Liver (tissue), 9 donors: ENCODE results near the gene SRXN1. TPM values are rescaled to one million over a fixed set of nuclear protein-coding genes. Genes with fewer than 3 reads are reported as not detected.

Experiments
- DNase-seq: peaks from one replicate; pipeline ENCODE4 v3.0.0-alpha.2; 2017; ENCODE audit warnings: low spot score
- H3K27ac ChIP-seq, 2 donors: one replicate each; pipeline ENCODE4 v1.7.0; 2013; ENCODE audit warnings: inconsistent platforms in 2 of 2, low read length in 2 of 2, control low read depth in 1 of 2, low read depth in 1 of 2, mild to moderate bottlenecking in 1 of 2
- H3K27me3 ChIP-seq, 4 donors: one replicate each; pipeline versions ENCODE4 v1.6.1 to v1.7.0; 2013; ENCODE audit warnings: low read length in 3 of 4, inconsistent platforms in 1 of 4, mild to moderate bottlenecking in 1 of 4, moderate library complexity in 1 of 4; ENCODE audit not compliant: control insufficient read depth in 4 of 4, insufficient read depth in 4 of 4
- H3K36me3 ChIP-seq, 4 donors: one replicate each; pipeline versions ENCODE4 v1.6.1 to v1.7.0; 2013; ENCODE audit warnings: low read length in 3 of 4, mild to moderate bottlenecking in 3 of 4, low read depth in 1 of 4, moderate library complexity in 1 of 4; ENCODE audit not compliant: control insufficient read depth in 4 of 4, insufficient read depth in 3 of 4
- H3K4me1 ChIP-seq, 4 donors: one replicate each; pipeline versions ENCODE4 v1.6.1 to v1.7.0; 2013; ENCODE audit warnings: low read length in 3 of 4, mild to moderate bottlenecking in 3 of 4, moderate library complexity in 1 of 4; ENCODE audit not compliant: control insufficient read depth in 4 of 4, insufficient read depth in 4 of 4
- H3K4me3 ChIP-seq, 3 donors: one replicate each; pipeline versions ENCODE4 v1.6.1 to v1.7.0; 2013; ENCODE audit warnings: low read length in 3 of 3, control low read depth in 1 of 3, low read depth in 1 of 3, mild to moderate bottlenecking in 1 of 3
- H3K9ac ChIP-seq, 2 donors: one replicate each; pipeline ENCODE4 v1.7.0; 2013; ENCODE audit warnings: low read length in 2 of 2, mild to moderate bottlenecking in 2 of 2, moderate library complexity in 2 of 2, control low read depth in 1 of 2, low read depth in 1 of 2
- H3K9me3 ChIP-seq, 4 donors: one replicate each; pipeline versions ENCODE4 v1.6.1 to v1.7.0; 2013; ENCODE audit warnings: low read length in 3 of 4; ENCODE audit not compliant: control insufficient read depth in 4 of 4
- EGR1 ChIP-seq, 2 donors: IDR thresholded peaks; 2 replicates each; pipeline ENCODE4 v1.6.1; 2016 to 2018; ENCODE audit warnings: antibody characterized with exemption in 2 of 2, low read depth in 2 of 2
- FOXA1 ChIP-seq: IDR thresholded peaks from 2 replicates; pipeline ENCODE4 v1.6.1; 2016; ENCODE audit warnings: antibody characterized with exemption
- FOXA2 ChIP-seq: IDR thresholded peaks from 2 replicates; pipeline ENCODE4 v1.6.1; 2016; ENCODE audit warnings: antibody characterized with exemption
- GABPA ChIP-seq, 2 donors: IDR thresholded peaks in 1 of 2; conservative IDR thresholded peaks in 1 of 2; 2 replicates each; pipeline ENCODE4 v1.6.1; 2016; ENCODE audit warnings: antibody characterized with exemption in 2 of 2, mild to moderate bottlenecking in 1 of 2, moderate library complexity in 1 of 2
- HNF4A ChIP-seq, 2 donors: conservative IDR thresholded peaks; 2 replicates each; pipeline ENCODE4 v1.6.1; 2016; ENCODE audit warnings: antibody characterized with exemption in 2 of 2, mild to moderate bottlenecking in 2 of 2
- NR2F2 ChIP-seq: IDR thresholded peaks from 2 replicates; pipeline ENCODE4 v1.6.1; 2016; ENCODE audit warnings: antibody characterized with exemption
- RAD21 ChIP-seq, 2 donors: IDR thresholded peaks; 2 replicates each; pipeline ENCODE4 v1.6.1; 2016; ENCODE audit warnings: antibody characterized with exemption in 2 of 2, mild to moderate bottlenecking in 2 of 2
- REST ChIP-seq: IDR thresholded peaks from 2 replicates; pipeline ENCODE4 v1.6.1; 2016; ENCODE audit warnings: antibody characterized with exemption, mild to moderate bottlenecking
- RXRA ChIP-seq, 2 donors: IDR thresholded peaks; 2 replicates each; pipeline ENCODE4 v1.6.1; 2017 to 2018; ENCODE audit warnings: antibody characterized with exemption in 2 of 2, mild to moderate bottlenecking in 1 of 2
- SP1 ChIP-seq: IDR thresholded peaks from 2 replicates; pipeline ENCODE4 v1.6.1; 2018; ENCODE audit warnings: antibody characterized with exemption, mild to moderate bottlenecking
- TAF1 ChIP-seq: conservative IDR thresholded peaks from 2 replicates; pipeline ENCODE4 v1.6.1; 2016; ENCODE audit warnings: antibody characterized with exemption, mild to moderate bottlenecking
- YY1 ChIP-seq: IDR thresholded peaks from 2 replicates; pipeline ENCODE4 v1.6.1; 2016; ENCODE audit warnings: antibody characterized with exemption, mild to moderate bottlenecking
- WGBS: extraction: QIAGEN DNeasy Blood & Tissue Kit; methylation state at CpG from one replicate; pipeline ENCODE4 v1.1.7; 2013; 5-methylcytosine and 5-hydroxymethylcytosine counted together
- polyA plus RNA-seq, 2 donors: library from polyadenylated mRNA; stranded (reverse) in 1 of 2; unstranded in 1 of 2; fragments of 200-250 nt in 1 of 2; fragments of >200 nt in 1 of 2; fragmentation: Nextera tagmentation in 1 of 2; extraction: Ambion mirVana in 1 of 2; gene quantifications; one replicate each; pipeline versions ENCODE4 v1.2.1 to v1.2.3, GENCODE V29; 2013 to 2015
- total RNA-seq, 2 donors: library from RNA; depleted of rRNA; stranded (reverse); fragments of >200 nt; gene quantifications; one replicate each; pipeline ENCODE4 v1.2.3, GENCODE V29; 2014
- TF ChIP-seq, protein P1 (sequence below): IDR thresholded peaks from 2 replicates; pipeline ENCODE4 v1.6.1; 2016; ENCODE audit warnings: antibody characterized with exemption
- TF ChIP-seq, protein P2 (sequence below): IDR thresholded peaks from 2 replicates; pipeline ENCODE4 v1.6.1; 2016; ENCODE audit warnings: antibody characterized with exemption
- TF ChIP-seq, protein P3 (sequence below): IDR thresholded peaks from 2 replicates; pipeline ENCODE4 v1.6.1; 2016; ENCODE audit warnings: antibody characterized with exemption
- donor health status: healthy.
- donor health status: healthy.
- donor health status: healthy.
- donor health status: healthy.
- donor health status: healthy.

The SRXN1 gene
- total and polyA plus RNA-seq, 4 donors: 14.3 to 60.2 (median 24.8) TPM

DNA sequence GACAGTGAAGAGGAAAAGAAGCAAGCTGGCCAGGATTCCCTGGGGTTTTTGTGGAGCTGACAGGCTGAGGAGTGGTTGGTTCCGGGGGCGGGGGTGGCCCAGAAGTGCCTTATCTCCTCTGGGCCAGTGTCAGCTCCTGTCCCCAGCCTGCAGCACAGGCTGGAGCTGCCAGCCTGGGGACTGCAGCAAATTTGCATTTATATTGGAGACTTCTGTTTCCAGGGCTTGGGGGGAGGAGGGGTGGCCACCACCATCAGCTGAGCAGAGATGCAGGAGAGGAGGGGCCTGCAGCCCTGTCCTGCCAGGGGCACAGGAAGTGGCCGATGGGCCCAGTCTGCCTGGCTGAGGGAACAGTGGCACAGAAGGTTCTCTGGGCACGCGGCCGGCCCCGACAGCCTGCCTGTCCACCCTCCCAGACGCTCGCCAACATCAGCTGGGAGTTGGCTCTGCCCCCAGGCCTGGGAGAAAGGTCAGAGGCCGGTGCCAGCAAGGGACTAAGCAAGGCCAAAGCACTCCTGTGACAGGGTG, 46.9 kb upstream of the SRXN1 start (continued):
- TF ChIP-seq, protein P1, sequence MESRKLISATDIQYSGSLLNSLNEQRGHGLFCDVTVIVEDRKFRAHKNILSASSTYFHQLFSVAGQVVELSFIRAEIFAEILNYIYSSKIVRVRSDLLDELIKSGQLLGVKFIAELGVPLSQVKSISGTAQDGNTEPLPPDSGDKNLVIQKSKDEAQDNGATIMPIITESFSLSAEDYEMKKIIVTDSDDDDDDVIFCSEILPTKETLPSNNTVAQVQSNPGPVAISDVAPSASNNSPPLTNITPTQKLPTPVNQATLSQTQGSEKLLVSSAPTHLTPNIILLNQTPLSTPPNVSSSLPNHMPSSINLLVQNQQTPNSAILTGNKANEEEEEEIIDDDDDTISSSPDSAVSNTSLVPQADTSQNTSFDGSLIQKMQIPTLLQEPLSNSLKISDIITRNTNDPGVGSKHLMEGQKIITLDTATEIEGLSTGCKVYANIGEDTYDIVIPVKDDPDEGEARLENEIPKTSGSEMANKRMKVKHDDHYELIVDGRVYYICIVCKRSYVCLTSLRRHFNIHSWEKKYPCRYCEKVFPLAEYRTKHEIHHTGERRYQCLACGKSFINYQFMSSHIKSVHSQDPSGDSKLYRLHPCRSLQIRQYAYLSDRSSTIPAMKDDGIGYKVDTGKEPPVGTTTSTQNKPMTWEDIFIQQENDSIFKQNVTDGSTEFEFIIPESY: no peak
- TF ChIP-seq RXRA (IDR thresholded peaks at IDR 0.05): peak; percentile 81 to 92
- TF ChIP-seq SP1: peak; percentile 66
- peak in 1 of 2 donors; percentile 61 for TF ChIP-seq GABPA (IDR thresholded peaks at IDR 0.05 in 1 of 2, conservative IDR thresholded peaks at IDR 0.05 in 1 of 2)

GRCh38 chr20:699342-699741, 46.3 kb upstream of the SRXN1 start:
- WGBS: 71% methylated on average over 6 of the region's 6 CpGs
- Histone ChIP-seq H3K4me1 (peaks cover 3 to 13% (median 10%) of the 10 kb centered on the region in 4 donors), H3K27ac (peak overlapping the region in 1 of 2 donors; percentile 48), H3K36me3 (no peaks in the 10 kb centered on the region), H3K9ac (no peak overlapping the region), H3K4me3 (no peak overlapping the region), H3K9me3 (no peaks in the 10 kb centered on the region), H3K27me3 (no peaks in the 10 kb centered on the region)
- DNase-seq: no peak
- no peak for TF ChIP-seq GABPA (IDR thresholded peaks at IDR 0.05 in 1 of 2, conservative IDR thresholded peaks at IDR 0.05 in 1 of 2)
- TF ChIP-seq TAF1: no peak
- TF ChIP-seq NR2F2: no peak
- TF ChIP-seq HNF4A (conservative IDR thresholded peaks at IDR 0.05): no peak
- TF ChIP-seq, protein P2, sequence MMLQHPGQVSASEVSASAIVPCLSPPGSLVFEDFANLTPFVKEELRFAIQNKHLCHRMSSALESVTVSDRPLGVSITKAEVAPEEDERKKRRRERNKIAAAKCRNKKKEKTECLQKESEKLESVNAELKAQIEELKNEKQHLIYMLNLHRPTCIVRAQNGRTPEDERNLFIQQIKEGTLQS: no peak
- no peak for TF ChIP-seq RAD21 (IDR thresholded peaks at IDR 0.05)
- TF ChIP-seq YY1: no peak
- no peak for TF ChIP-seq FOXA1
- TF ChIP-seq, protein P3, sequence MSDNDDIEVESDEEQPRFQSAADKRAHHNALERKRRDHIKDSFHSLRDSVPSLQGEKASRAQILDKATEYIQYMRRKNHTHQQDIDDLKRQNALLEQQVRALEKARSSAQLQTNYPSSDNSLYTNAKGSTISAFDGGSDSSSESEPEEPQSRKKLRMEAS: no peak
- no peak for TF ChIP-seq REST
- TF ChIP-seq EGR1 (IDR thresholded peaks at IDR 0.05; ENCODE audit: low read depth in 2 of 2): no peak
- TF ChIP-seq, protein P1: no peak
- TF ChIP-seq FOXA2: no peak
